GM06990 (cell line): ENCODE results near the gene OR10J4.
"Not testable (repeated sequence)": the region's sequence is repeated elsewhere in the genome, so short reads cannot be mapped to it uniquely, and the experiment has no call there.

Experiments
- DNase-seq: peaks from one replicate; pipeline ENCODE4 v3.0.0-alpha.2; 2011; ENCODE audit not compliant: insufficient read length; ENCODE audit errors: extremely low read depth
- H3K27me3 ChIP-seq: replicated peaks from 2 replicates; pipeline ENCODE4 v1.6.0; 2011; ENCODE audit warnings: low read length; ENCODE audit not compliant: control insufficient read depth, insufficient read depth
- H3K36me3 ChIP-seq: 2 replicates; pipeline ENCODE4 v1.5.1; 2011; ENCODE audit warnings: low read length; ENCODE audit not compliant: control insufficient read depth, insufficient read depth
- H3K4me3 ChIP-seq: replicated peaks from 2 replicates; pipeline ENCODE4 v1.5.1; 2011; ENCODE audit warnings: low read depth, mild to moderate bottlenecking, control low read depth, low read length
- CTCF ChIP-seq: IDR thresholded peaks from 2 replicates; pipeline ENCODE4 v1.5.1; 2011; ENCODE audit warnings: low read length, control low read depth, mild to moderate bottlenecking, inconsistent platforms; ENCODE audit not compliant: insufficient read depth, poor library complexity, severe bottlenecking

The OR10J4 gene

GRCh38 chr1:159442428-159442827, 10.4 kb downstream of the OR10J4 start:
- no peak for TF ChIP-seq CTCF
- no peak for DNase-seq
- Histone ChIP-seq H3K27me3 (no peaks in the 10 kb centered on the region; the same call in 1 of the 2 replicates), H3K36me3 (no peaks in the 10 kb centered on the region), H3K4me3 (no peak overlapping the region)

- no peaks in the 10 kb centered on the region for H3K27me3 ChIP-seq
- no peak for TF ChIP-seq CTCF
- H3K36me3 ChIP-seq: no peaks in the 10 kb centered on the region
- DNase-seq: no peak
- H3K4me3 ChIP-seq: no peak overlapping the region
Measured at GRCh38 chr1:159443066-159443750, 11.2 kb downstream of the OR10J4 start.

- TF ChIP-seq CTCF: no peak
- no peak overlapping the region for H3K4me3 ChIP-seq
- H3K36me3 ChIP-seq: no peaks in the 10 kb centered on the region
- no peak for DNase-seq
- H3K27me3 ChIP-seq: no peaks in the 10 kb centered on the region
Measured at GRCh38 chr1:159444511-159444910, 12.5 kb downstream of the OR10J4 start.

- Histone ChIP-seq H3K27me3 (no peaks in the 10 kb centered on the region), H3K4me3 (no peak overlapping the region), H3K36me3 (no peaks in the 10 kb centered on the region)
- TF ChIP-seq CTCF: no peak
- DNase-seq: no peak
Measured at GRCh38 chr1:159448181-159448580, 16.2 kb downstream of the OR10J4 start.

GRCh38 chr1:159449605-159450004, 17.6 kb downstream of the OR10J4 start:
- not testable (repeated sequence) for H3K4me3 ChIP-seq, DNase-seq, H3K36me3 ChIP-seq, H3K27me3 ChIP-seq

- DNase-seq: no peak
- Histone ChIP-seq H3K36me3 (no peaks in the 10 kb centered on the region), H3K4me3 (no peak overlapping the region), H3K27me3 (no peaks in the 10 kb centered on the region)
- TF ChIP-seq CTCF: no peak
Measured at GRCh38 chr1:159459551-159459950, 27.5 kb downstream of the OR10J4 start.
